HEK293 (cell line): ENCODE data around the gene TMEM231.

ENCODE experiments used
- CTCF ChIA-PET: fragments of 350-600 bp; formaldehyde crosslinking; extraction: SDS; loops from one replicate; lab custom pipeline; 2021; ENCODE audit warnings: antibody characterized with exemption; lab: Yijun Ruan, JAX
- POLR2A ChIA-PET: fragments of 300-600 bp; formaldehyde crosslinking; extraction: SDS; loops from one replicate; lab custom pipeline; 2020; ENCODE audit warnings: antibody characterized with exemption, inconsistent platforms; lab: Yijun Ruan, JAX
- H3K27ac ChIP-seq: fragments of 200-500 bp; sonication (Bioruptor generic); 2 replicates; pipeline ENCODE4 v1.5.1; 2014; ENCODE audit warnings: low read depth, low read length, control low read depth, inconsistent platforms; ENCODE audit errors: extremely low read depth
- H3K36me3 ChIP-seq, 2 experiments: fragments of 200-500 bp in 1 of 2; sonication (Bioruptor generic) in 1 of 2; 1 replicate in 1 of 2; 2 replicates in 1 of 2; pipeline ENCODE4 v1.5.1; 2014 to 2017; ENCODE audit warnings: inconsistent platforms in 2 of 2, low read length in 2 of 2; ENCODE audit not compliant: control insufficient read depth in 2 of 2, insufficient read depth in 1 of 2
- H3K4me1 ChIP-seq: fragments of 200-500 bp; sonication (Bioruptor generic); 2 replicates; pipeline ENCODE4 v1.5.1; 2014; ENCODE audit warnings: mild to moderate bottlenecking, low read length, inconsistent platforms; ENCODE audit not compliant: control insufficient read depth, insufficient read depth
- H3K4me3 ChIP-seq: 2 replicates; pipeline ENCODE4 v1.5.1; 2011; ENCODE audit warnings: low read depth, mild to moderate bottlenecking, control low read depth, low read length, moderate library complexity
- H3K9me3 ChIP-seq: fragments of 200-500 bp; sonication (Bioruptor generic); 2 replicates; pipeline ENCODE4 v1.5.1; 2014; ENCODE audit warnings: low read depth, low read length, inconsistent platforms; ENCODE audit not compliant: control insufficient read depth, insufficient read depth
- PRDM4 ChIP-seq: fragments of 450-650 bp; formaldehyde crosslinking; IDR thresholded peaks from 2 replicates; pipeline ENCODE4 v1.5.1; 2017; ENCODE audit warnings: missing biosample characterization, missing genetic modification characterization
- PRDM6 ChIP-seq: fragments of 450-650 bp; formaldehyde crosslinking; IDR thresholded peaks from 2 replicates; pipeline ENCODE4 v1.5.1; 2017; ENCODE audit warnings: missing biosample characterization, missing genetic modification characterization
- REPIN1 ChIP-seq: fragments of 450-650 bp; formaldehyde crosslinking; IDR thresholded peaks from 2 replicates; pipeline ENCODE4 v1.5.1; 2017; ENCODE audit warnings: missing biosample characterization, missing genetic modification characterization, low read depth
- TCF7L2 ChIP-seq: IDR thresholded peaks from 2 replicates; pipeline ENCODE4 v1.6.1; 2011; ENCODE audit warnings: low read depth, mild to moderate bottlenecking, inconsistent platforms, low read length, moderate library complexity, borderline replicate concordance
- TRIM28 ChIP-seq: IDR thresholded peaks from 2 replicates; pipeline ENCODE4 v1.6.1; 2011; ENCODE audit warnings: low read length, control low read depth, borderline replicate concordance
- YY2 ChIP-seq: fragments of 450-650 bp; formaldehyde crosslinking; IDR thresholded peaks from 2 replicates; pipeline ENCODE4 v1.5.1; 2016; ENCODE audit warnings: missing biosample characterization, missing genetic modification characterization
- ZBTB11 ChIP-seq: fragments of 450-650 bp; formaldehyde crosslinking; conservative IDR thresholded peaks from 2 replicates; pipeline ENCODE4 v1.5.1; 2016; ENCODE audit warnings: low read depth, missing biosample characterization, missing genetic modification characterization
- ZBTB20 ChIP-seq: fragments of 450-650 bp; formaldehyde crosslinking; IDR thresholded peaks from 2 replicates; pipeline ENCODE4 v1.5.1; 2016; ENCODE audit warnings: missing biosample characterization, missing genetic modification characterization
- ZBTB21 ChIP-seq: fragments of 450-650 bp; formaldehyde crosslinking; IDR thresholded peaks from 2 replicates; pipeline ENCODE4 v1.5.1; 2017; ENCODE audit warnings: missing biosample characterization, missing genetic modification characterization
- ZNF148 ChIP-seq: fragments of 450-650 bp; formaldehyde crosslinking; IDR thresholded peaks from 2 replicates; pipeline ENCODE4 v1.5.0; 2017; ENCODE audit warnings: missing biosample characterization, missing genetic modification characterization, borderline replicate concordance
- ZNF248 ChIP-seq: fragments of 450-650 bp; formaldehyde crosslinking; IDR thresholded peaks from 2 replicates; pipeline ENCODE4 v1.5.1; 2017; ENCODE audit warnings: missing biosample characterization, missing genetic modification characterization
- ZNF266 ChIP-seq: fragments of 450-650 bp; formaldehyde crosslinking; IDR thresholded peaks from 2 replicates; pipeline ENCODE4 v1.5.1; 2016; ENCODE audit warnings: missing biosample characterization, missing genetic modification characterization, low read depth
- ZNF354C ChIP-seq: fragments of 450-650 bp; formaldehyde crosslinking; IDR thresholded peaks from 2 replicates; pipeline ENCODE4 v1.5.1; 2016; ENCODE audit warnings: missing biosample characterization, missing genetic modification characterization, low read depth, borderline replicate concordance
- ZNF426 ChIP-seq: fragments of 450-650 bp; formaldehyde crosslinking; IDR thresholded peaks from 2 replicates; pipeline ENCODE4 v1.5.1; 2017; ENCODE audit warnings: missing biosample characterization, missing genetic modification characterization, mild to moderate bottlenecking, inconsistent platforms, moderate library complexity
- ZNF48 ChIP-seq: fragments of 450-650 bp; formaldehyde crosslinking; IDR thresholded peaks from 2 replicates; pipeline ENCODE4 v1.5.1; 2016; ENCODE audit warnings: missing biosample characterization, missing genetic modification characterization
- ZNF555 ChIP-seq: fragments of 450-650 bp; formaldehyde crosslinking; conservative IDR thresholded peaks from 2 replicates; pipeline ENCODE4 v1.5.1; 2017; ENCODE audit warnings: missing biosample characterization, mild to moderate bottlenecking, missing genetic modification characterization, inconsistent platforms
- ZNF580 ChIP-seq: fragments of 450-650 bp; formaldehyde crosslinking; IDR thresholded peaks from 2 replicates; pipeline ENCODE4 v1.5.1; 2016; ENCODE audit warnings: missing biosample characterization, missing genetic modification characterization
- ZNF664 ChIP-seq: fragments of 450-650 bp; formaldehyde crosslinking; IDR thresholded peaks from 2 replicates; pipeline ENCODE4 v1.5.1; 2016; ENCODE audit warnings: missing biosample characterization, missing genetic modification characterization
- ZNF843 ChIP-seq: fragments of 450-650 bp; formaldehyde crosslinking; IDR thresholded peaks from 2 replicates; pipeline ENCODE4 v1.5.1; 2016; ENCODE audit warnings: missing biosample characterization, missing genetic modification characterization
- TF ChIP-seq, protein P1 (sequence below): fragments of 450-650 bp; formaldehyde crosslinking; optimal IDR thresholded peaks from 2 replicates; pipeline ENCODE3; 2016; ENCODE audit warnings: missing biosample characterization, mild to moderate bottlenecking, missing genetic modification characterization

The TMEM231 gene

DNA sequence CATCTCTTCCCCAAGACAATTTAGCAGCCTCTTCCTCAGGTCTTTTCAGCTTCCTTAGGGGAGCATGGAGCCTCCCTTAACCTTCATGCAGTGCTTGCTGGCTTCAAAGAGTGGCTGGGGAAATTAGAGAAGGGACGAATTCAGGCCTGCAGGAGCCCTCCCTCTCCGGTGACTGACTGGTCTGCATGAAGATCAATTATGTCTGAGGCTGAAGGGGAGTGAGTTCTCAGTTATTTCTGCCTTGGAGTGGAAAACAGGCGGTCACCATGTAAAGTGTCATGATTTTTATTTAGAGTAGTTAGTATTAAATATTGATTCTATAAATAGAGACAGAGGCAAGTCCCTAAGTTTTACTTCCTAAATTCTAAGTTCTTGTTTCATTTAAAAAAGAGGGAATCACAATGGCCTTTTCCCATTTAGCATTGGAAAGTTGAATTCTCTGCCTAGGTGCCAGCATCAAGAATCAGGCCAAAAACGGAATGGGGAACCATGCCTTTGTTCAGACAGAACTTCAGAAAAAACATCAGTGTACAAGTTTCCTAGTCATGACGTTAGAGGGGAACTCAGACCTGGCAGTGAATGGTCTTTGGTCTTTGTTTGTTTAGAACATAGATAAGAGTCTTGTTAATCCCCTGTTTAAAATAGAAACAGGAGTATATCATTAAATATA lies 14.5 kb upstream of the TMEM231 start:
- no peaks in the 10 kb centered on the region for H3K4me1 ChIP-seq
- TF ChIP-seq ZNF248 (tag by site-specific recombination): no peak
- TF ChIP-seq TCF7L2: no peak
- TF ChIP-seq ZBTB21 (tag by site-specific recombination): no peak
- TF ChIP-seq PRDM6: no peak
- no peak for TF ChIP-seq ZNF266 (tag by site-specific recombination)
- ChIA-PET CTCF (no interaction called here), POLR2A (interaction anchor here (0.7 kb wide), 1 partner anchor 708 kb away, joined by 3 read pairs; no protein-coding TSS in a partner anchor)
- no peaks in the 10 kb centered on the region for H3K9me3 ChIP-seq
- no peak overlapping the region for H3K27ac ChIP-seq
- peaks cover 27 to 78% of the 10 kb centered on the region in 2 experiments for H3K36me3 ChIP-seq
- no peak overlapping the region for H3K4me3 ChIP-seq

- Histone ChIP-seq H3K27ac (no peak overlapping the region), H3K4me3 (no peak overlapping the region), H3K36me3 (peaks cover 15 to 56% of the 10 kb centered on the region in 2 experiments), H3K4me1 (no peaks in the 10 kb centered on the region), H3K9me3 (no peaks in the 10 kb centered on the region)
- CTCF ChIA-PET: interaction anchor here (1.4 kb wide), 1 partner anchor 103 kb away, joined by 3 read pairs; no protein-coding TSS in a partner anchor
- POLR2A ChIA-PET: interaction anchor here (0.6 to 0.8 kb wide), 2 partner anchors 11 to 50 kb away, joined by 3 read pairs; partner anchors contain the start of gene TMEM231
- TF ChIP-seq REPIN1 (no peak), ZNF426 (tag by site-specific recombination) (no peak), ZNF843 (tag by site-specific recombination) (no peak), ZBTB20 (tag by site-specific recombination) (no peak), PRDM4 (tag by site-specific recombination) (no peak), TRIM28 (no peak), ZNF664 (tag by site-specific recombination) (no peak), ZNF580 (tag by site-specific recombination) (no peak), ZNF354C (tag by site-specific recombination) (no peak), YY2 (no peak), ZNF148 (no peak), ZNF555 (tag by site-specific recombination) (no peak), ZNF48 (no peak), ZBTB11 (tag by site-specific recombination) (no peak)
- TF ChIP-seq, protein P1, sequence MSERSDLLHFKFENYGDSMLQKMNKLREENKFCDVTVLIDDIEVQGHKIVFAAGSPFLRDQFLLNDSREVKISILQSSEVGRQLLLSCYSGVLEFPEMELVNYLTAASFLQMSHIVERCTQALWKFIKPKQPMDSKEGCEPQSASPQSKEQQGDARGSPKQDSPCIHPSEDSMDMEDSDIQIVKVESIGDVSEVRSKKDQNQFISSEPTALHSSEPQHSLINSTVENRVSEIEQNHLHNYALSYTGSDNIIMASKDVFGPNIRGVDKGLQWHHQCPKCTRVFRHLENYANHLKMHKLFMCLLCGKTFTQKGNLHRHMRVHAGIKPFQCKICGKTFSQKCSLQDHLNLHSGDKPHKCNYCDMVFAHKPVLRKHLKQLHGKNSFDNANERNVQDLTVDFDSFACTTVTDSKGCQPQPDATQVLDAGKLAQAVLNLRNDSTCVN (tag by site-specific recombination): no peak
These were observed 11.9 kb upstream of the TMEM231 start for GRCh38 chr16:75567911-75568310.
